HS-5 (cell line): ENCODE data around the gene TNIK.
A peak's percentile ranks its signal among the peaks of the same experiment; 100 is the strongest.

Experiments
- DNase-seq: peaks from one replicate; pipeline ENCODE4 v3.0.0-alpha.2; 2012; ENCODE audit warnings: low read depth

Gene TNIK

GRCh38 chr3:171163101-171164066 lies 296.8 kb downstream of the TNIK start:
- no peak for DNase-seq

DNA sequence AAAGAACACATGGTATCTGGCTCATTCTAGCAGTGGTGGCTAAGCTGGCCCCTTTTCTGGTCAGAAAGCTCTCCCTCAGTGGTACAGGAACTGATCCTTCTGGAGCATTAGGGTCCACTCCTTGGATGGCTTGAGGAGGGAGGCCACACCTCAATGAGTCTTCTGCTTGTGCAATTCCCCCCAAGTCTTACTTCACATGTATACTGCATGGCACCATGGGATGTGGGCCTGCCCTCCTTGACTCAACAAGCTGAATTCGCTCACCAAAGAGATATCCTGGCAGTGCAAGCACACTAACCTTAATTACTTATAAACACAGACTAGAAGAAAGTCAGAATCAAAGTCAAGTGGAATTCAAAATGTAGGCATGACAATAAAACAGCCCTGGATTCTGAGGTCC lies 299.9 kb downstream of the TNIK start:
- no peak for DNase-seq

- no peak for DNase-seq
Measured at GRCh38 chr3:171159822-171160157, 300.4 kb downstream of the TNIK start.

- DNase-seq: no peak
Measured at GRCh38 chr3:171159024-171159821, 301.0 kb downstream of the TNIK start.

GRCh38 chr3:171157980-171158379 lies 302.2 kb downstream of the TNIK start:
- DNase-seq: no peak

DNA sequence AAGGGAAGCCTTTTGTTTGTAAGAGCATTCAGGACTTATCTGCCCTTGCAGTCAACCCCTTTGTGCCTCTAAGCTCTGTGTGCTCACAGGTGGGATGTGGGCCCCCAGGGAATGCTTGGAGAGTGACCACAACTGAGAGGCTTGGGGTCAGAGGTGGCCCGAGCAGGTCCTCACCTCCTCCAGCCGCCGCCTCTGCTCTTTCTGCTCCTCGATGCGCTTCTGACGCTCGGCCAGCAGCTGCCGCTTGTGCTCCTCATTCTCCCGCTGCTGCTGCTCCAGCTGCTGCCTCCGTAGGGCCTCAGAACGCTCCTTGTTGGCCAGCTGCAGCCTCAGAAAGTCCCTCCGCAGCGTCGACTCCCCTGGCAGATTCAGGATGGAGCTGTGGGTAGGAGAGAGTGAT lies 302.9 kb downstream of the TNIK start:
- DNase-seq: no peak

- no peak for DNase-seq
Measured at GRCh38 chr3:171156401-171157010, 303.7 kb downstream of the TNIK start.

DNA sequence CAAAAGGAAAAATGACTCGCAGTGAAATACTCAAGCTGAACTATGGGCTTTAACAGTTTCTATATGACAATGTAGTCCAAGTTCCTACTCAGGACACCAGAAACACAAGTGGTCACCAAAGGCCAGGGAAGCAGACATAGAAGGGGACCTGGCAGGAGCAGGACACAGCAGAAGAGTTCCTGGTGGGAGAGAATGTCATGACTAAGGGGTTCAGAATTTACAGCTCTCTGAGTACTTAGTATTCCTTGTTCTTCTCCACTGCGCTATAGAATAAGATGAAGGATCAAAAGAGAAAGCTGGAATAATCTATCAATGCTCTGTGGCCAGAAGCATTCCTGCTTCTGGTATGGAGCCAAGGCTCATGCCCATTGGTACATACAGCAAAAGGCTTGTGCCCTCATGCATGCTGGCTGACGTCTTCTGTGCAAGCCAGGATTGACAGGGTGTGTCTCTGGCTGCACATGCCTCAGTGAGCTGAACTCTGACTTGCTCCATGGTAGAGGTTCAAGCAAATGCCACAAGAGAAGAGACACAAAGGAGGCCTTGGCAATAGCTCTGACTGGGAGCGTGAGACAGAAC lies 305.0 kb downstream of the TNIK start:
- DNase-seq: no peak

DNA sequence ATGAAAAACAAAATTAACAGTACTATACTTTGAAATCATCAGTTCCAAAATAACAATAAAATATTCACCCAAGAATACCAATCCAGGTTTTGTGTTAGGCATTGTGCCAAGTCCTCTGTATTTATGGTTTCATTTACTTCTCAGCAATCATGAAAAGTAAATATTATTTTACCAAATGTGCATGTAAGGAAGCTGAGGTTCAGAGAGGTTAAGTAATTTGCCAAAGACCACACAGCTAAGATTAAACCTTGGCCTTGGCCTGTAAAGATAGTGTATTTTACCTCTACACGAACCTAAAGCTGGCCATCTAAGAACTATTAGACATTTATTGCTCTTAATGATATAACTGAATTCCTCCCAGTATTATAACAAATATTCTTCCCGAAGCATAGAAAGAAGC lies 309.3 kb downstream of the TNIK start:
- DNase-seq: no peak

DNA sequence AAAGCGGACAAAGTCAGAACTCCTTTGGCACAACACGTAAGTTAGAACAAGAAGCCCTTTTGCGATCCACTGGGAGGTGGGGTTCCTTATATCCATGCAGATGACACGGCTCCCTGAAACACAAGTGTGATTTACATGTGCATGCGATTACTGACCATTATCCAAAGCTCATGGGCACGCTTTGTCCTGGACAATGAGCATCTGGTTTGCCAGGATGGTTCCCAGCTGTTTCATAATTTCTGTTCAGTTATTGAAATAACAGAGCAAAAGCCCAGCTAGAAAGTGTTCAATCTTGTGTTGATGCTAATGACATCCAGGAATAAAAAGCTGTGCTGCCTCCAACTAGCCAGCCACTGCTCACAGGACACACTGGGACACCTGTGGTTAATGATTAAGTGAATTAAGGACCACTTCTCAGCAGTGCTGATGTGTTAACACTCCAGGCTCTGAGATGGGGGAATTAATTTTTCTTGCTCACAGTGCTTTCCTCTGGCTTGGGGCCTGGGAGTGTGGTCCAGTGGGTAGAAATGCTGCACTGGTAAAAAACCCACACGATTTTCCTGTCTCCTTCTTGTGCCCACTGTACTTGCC lies 310.6 kb downstream of the TNIK start:
- no peak for DNase-seq

- no peak for DNase-seq
Measured at GRCh38 chr3:171145798-171146197, 314.4 kb downstream of the TNIK start.

- DNase-seq: no peak
Measured at GRCh38 chr3:171142985-171143384, 317.2 kb downstream of the TNIK start.

- no peak for DNase-seq
Measured at GRCh38 chr3:171140246-171140645, 320.0 kb downstream of the TNIK start.

DNA sequence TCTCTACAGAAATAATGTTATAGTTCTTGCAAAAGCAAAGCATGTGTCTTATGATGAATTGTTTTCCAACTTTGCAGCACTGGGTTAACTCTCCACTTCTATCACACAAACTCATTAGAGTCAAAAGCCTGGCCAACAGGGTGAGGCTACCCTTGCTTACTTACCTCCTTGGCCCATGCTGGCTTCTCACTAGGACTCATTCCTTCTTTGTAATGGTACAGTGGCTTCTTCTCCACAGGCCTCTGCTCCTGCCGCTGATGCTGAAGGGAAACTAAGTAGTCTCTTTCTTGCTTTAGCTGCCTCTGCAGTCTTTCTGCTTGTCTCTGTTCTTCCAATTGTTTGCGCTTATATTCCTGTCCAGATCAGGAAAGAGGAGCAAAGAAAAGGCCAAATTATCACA lies 322.2 kb downstream of the TNIK start:
- no peak for DNase-seq

GRCh38 chr3:171135549-171135948 lies 324.7 kb downstream of the TNIK start:
- DNase-seq: no peak

DNA sequence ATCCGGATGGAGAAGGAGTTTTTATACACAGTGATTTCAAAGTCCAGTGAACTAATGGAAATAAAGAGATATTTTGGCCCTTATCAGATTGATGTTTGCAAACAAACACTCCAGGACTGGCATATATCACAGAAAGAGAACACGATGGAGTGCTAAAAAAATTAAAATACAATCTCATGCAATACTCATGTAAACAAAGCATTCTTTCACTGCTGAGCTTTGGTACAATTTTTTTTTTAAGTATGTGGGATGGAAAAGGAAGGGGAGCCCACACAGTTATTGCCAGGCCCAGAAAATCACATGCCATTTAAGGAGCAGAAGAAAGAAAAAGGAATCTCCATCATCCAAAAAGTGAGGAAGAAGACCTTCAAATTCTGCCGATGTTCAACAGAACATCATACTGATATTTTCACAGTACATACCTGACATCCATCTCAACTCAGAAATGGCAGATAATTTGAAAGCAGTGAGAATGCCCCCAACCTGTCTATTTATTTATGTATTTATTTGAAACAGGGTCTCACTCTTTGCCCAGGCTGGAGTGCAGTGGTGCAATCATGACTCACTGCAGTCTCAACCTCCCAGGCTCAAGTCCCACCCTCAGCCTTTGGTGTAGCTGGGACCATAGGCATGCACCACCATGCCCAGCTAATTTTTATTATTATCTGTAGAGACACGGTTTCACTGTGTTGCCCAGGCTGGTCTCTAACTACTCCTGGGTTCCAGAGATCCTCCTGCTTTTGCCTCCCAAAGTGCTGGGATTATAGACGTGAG lies 326.2 kb downstream of the TNIK start:
- no peak for DNase-seq

- no peak for DNase-seq
Measured at GRCh38 chr3:171133337-171133736, 326.9 kb downstream of the TNIK start.

DNA sequence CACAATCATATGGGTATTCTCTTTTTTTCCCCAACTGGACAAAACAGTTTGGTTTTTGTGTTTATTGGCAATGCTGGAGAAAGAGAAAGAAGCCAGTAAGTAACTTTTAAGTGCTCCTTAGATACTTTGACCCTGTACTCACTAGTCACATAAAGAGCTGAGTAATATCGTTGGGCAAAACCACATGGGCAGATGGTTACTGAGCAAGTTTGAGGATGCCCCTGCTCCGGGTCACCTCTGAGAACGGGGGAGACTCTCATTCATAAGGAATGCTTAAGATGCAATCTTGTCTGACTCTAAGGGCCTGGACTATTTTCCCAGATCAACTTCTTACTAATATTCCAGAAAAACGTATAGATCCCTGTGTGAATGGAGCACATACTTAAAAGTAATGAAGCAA lies 327.3 kb downstream of the TNIK start:
- peak; percentile 90 for DNase-seq

GRCh38 chr3:171129827-171130226 lies 330.4 kb downstream of the TNIK start:
- peak; percentile 54 for DNase-seq

DNA sequence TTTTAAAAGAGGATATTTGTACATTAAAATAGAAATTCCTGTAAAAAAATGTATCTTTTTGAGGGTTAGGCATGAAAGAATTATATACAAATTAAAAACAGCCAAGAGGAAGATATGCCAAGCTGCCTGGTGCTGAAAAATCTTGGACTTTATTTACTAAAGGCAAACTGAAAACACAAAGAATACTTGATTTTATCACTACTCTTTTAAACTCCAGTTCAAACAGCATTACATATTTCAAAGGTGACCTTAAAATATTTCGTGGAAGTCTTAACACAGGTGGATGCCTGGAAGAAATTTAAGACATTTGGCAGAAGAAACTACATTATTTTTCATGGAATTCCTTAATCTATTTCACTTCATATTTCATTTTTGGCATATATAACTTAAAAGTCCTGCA lies 332.6 kb downstream of the TNIK start:
- no peak for DNase-seq

GRCh38 chr3:171126478-171127209 lies 333.6 kb downstream of the TNIK start:
- DNase-seq: no peak
